IPS-18a (cell line): ENCODE measurements around the gene GALNT16.

Source experiments
- H3K27ac ChIP-seq: one replicate; pipeline ENCODE4 v1.5.1; 2013; ENCODE audit warnings: low read length
- H3K27me3 ChIP-seq: one replicate; pipeline ENCODE4 v1.6.1; 2013; ENCODE audit warnings: mild to moderate bottlenecking, low read length; ENCODE audit not compliant: control insufficient read depth, insufficient read depth
- H3K36me3 ChIP-seq: one replicate; pipeline ENCODE4 v1.6.1; 2013; ENCODE audit warnings: low read depth, low read length; ENCODE audit not compliant: control insufficient read depth
- H3K4me1 ChIP-seq: one replicate; pipeline ENCODE4 v1.6.1; 2013; ENCODE audit warnings: low read depth, low read length; ENCODE audit not compliant: control insufficient read depth
- H3K4me3 ChIP-seq: one replicate; pipeline ENCODE4 v1.5.1; 2013; ENCODE audit warnings: low read length
- H3K9ac ChIP-seq: one replicate; pipeline ENCODE4 v1.6.1; 2013; ENCODE audit warnings: mild to moderate bottlenecking, low read length, moderate library complexity
- H3K9me3 ChIP-seq: one replicate; pipeline ENCODE4 v1.6.1; 2013; ENCODE audit warnings: low read depth, low read length; ENCODE audit not compliant: control insufficient read depth

The GALNT16 gene

DNA sequence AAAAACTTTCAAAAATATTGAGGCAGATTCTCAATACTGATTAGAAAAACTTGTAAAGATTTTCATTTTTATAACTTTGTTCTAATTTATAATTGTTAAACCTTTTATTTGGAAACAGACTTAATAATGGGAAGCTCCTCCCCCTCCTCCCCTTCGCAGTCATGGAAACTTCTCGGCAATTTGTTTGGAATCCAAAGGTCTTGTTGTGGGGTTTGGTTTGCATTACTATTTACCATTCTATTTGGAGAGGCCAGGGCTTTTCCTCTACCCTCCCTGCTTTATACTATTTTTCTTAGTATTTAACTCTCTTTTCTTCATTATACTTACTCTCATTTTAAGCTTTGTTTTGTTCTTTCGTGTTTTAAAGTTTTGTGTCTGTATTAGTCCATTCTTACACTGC is 144.5 kb downstream of the GALNT16 start:
- Histone ChIP-seq H3K36me3 (no peaks in the 10 kb centered on the region), H3K27ac (no peak overlapping the region)

GRCh38 chr14:69404883-69405282 is 144.9 kb downstream of the GALNT16 start:
- Histone ChIP-seq H3K27me3 (no peaks in the 10 kb centered on the region), H3K9me3 (no peaks in the 10 kb centered on the region), H3K27ac (no peak overlapping the region), H3K9ac (no peak overlapping the region), H3K36me3 (no peaks in the 10 kb centered on the region), H3K4me3 (no peak overlapping the region), H3K4me1 (peaks cover 6% of the 10 kb centered on the region)

More for the DNA sequence above, 144.5 kb downstream of the GALNT16 start:
- Histone ChIP-seq H3K9ac (no peak overlapping the region), H3K4me3 (no peak overlapping the region), H3K27me3 (no peaks in the 10 kb centered on the region), H3K4me1 (peaks cover 9% of the 10 kb centered on the region), H3K9me3 (no peaks in the 10 kb centered on the region)

GRCh38 chr14:69405762-69406161 is 145.8 kb downstream of the GALNT16 start:
- no peak overlapping the region for H3K4me3 ChIP-seq
- H3K9me3 ChIP-seq, result no peaks in the 10 kb centered on the region
- H3K36me3 ChIP-seq, result no peaks in the 10 kb centered on the region
- H3K4me1 ChIP-seq, result no peaks in the 10 kb centered on the region
- H3K27ac ChIP-seq, result no peak overlapping the region
- H3K27me3 ChIP-seq, result no peaks in the 10 kb centered on the region
- no peak overlapping the region for H3K9ac ChIP-seq
